SU-DHL-6 (cell line): ENCODE results near the gene COPS3.

Experiments used
- EZH2phosphoT487 ChIP-seq: fragments of 200-600 bp; sonication (generic), shearing (Covaris generic); conservative IDR thresholded peaks from 2 replicates; pipeline ENCODE4 v1.6.1; 2018; ENCODE audit warnings: mild to moderate bottlenecking, antibody characterized with exemption, low read length, moderate library complexity, mixed read lengths
- TF ChIP-seq, protein P1 (sequence below): fragments of 200-600 bp; sonication (generic); IDR thresholded peaks from one replicate; pipeline ENCODE4 v1.5.1; 2017; ENCODE audit warnings: antibody characterized with exemption, mild to moderate bottlenecking, low read length, moderate library complexity; ENCODE audit not compliant: insufficient read depth, poor library complexity, severe bottlenecking

DNA sequence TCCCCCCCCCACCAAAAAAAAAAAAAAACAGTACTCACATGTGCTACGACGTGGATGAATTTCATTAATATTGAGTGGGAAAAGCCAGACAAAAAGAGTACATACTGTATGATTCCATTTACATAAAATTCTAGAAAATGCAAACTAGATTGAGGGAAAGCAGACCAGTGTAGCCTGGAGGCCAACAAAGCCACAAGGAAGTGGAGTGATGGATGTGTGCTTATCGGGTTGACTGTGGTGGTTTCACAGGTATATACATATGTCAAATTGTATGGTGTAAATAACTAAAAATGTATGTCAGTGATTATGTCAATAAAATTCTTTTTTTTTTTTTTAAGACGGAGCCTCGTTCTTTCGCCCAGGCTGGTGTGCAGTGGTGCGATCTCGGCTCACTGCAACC is 73.0 kb downstream of the COPS3 start:
- TF ChIP-seq, protein P1, sequence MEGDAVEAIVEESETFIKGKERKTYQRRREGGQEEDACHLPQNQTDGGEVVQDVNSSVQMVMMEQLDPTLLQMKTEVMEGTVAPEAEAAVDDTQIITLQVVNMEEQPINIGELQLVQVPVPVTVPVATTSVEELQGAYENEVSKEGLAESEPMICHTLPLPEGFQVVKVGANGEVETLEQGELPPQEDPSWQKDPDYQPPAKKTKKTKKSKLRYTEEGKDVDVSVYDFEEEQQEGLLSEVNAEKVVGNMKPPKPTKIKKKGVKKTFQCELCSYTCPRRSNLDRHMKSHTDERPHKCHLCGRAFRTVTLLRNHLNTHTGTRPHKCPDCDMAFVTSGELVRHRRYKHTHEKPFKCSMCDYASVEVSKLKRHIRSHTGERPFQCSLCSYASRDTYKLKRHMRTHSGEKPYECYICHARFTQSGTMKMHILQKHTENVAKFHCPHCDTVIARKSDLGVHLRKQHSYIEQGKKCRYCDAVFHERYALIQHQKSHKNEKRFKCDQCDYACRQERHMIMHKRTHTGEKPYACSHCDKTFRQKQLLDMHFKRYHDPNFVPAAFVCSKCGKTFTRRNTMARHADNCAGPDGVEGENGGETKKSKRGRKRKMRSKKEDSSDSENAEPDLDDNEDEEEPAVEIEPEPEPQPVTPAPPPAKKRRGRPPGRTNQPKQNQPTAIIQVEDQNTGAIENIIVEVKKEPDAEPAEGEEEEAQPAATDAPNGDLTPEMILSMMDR: no peak
- no peak for TF ChIP-seq EZH2phosphoT487
